Esophagus muscularis mucosa (tissue), 4 donors: ENCODE results near the gene PBRM1. TPM values are rescaled to one million over a fixed set of nuclear protein-coding genes. Genes with fewer than 3 reads are reported as not detected.

Experiments used
- DNase-seq: peaks from one replicate; pipeline ENCODE4 v3.0.0-alpha.2; 2017; ENCODE audit errors: extremely low spot score
- H3K27ac ChIP-seq, 4 donors: fragments of 200-600 bp; sonication (generic); replicated peaks in 1 of 4; 1 replicate in 3 of 4; 2 replicates in 1 of 4; pipeline ENCODE4 v1.5.1; 2016 to 2019; ENCODE audit warnings: mild to moderate bottlenecking in 1 of 4
- H3K27me3 ChIP-seq, 4 donors: fragments of 200-600 bp; sonication (generic); one replicate each; pipeline versions ENCODE4 v1.5.1 to v1.6.0; 2016 to 2019
- H3K36me3 ChIP-seq, 4 donors: fragments of 200-600 bp; sonication (generic); one replicate each; pipeline ENCODE4 v1.5.1; 2016 to 2019
- H3K4me1 ChIP-seq, 4 donors: fragments of 200-600 bp; sonication (generic); one replicate each; pipeline ENCODE4 v1.5.1; 2016 to 2019
- H3K4me3 ChIP-seq, 4 donors: fragments of 200-600 bp; sonication (generic); 1 replicate in 2 of 4; 2 replicates in 2 of 4; pipeline ENCODE4 v1.5.1; 2016 to 2019; ENCODE audit warnings: mild to moderate bottlenecking in 4 of 4, moderate library complexity in 1 of 4
- H3K9me3 ChIP-seq, 4 donors: fragments of 200-600 bp; sonication (generic); 1 replicate in 3 of 4; 2 replicates in 1 of 4; pipeline ENCODE4 v1.5.1; 2016 to 2019
- EP300 ChIP-seq: sonication (generic); formaldehyde crosslinking; IDR thresholded peaks from one replicate; pipeline ENCODE4 v1.6.1; 2017; ENCODE audit warnings: antibody characterized with exemption
- POLR2A ChIP-seq: fragments of 450-650 bp; IDR thresholded peaks from one replicate; pipeline ENCODE4 v1.6.1; 2017; ENCODE audit warnings: antibody characterized with exemption, moderate library complexity, mild to moderate bottlenecking, low read depth
- POLR2AphosphoS5 ChIP-seq, 2 donors: sonication (generic); formaldehyde crosslinking; IDR thresholded peaks; one replicate each; pipeline ENCODE4 v1.6.1; 2017; ENCODE audit warnings: antibody characterized with exemption in 2 of 2
- WGBS: methylation state at CpG from one replicate; pipeline ENCODE4 v1.1.5; 2018; 5-methylcytosine and 5-hydroxymethylcytosine counted together
- intact Hi-C: fragments of 100-400 bp; cut with DNase I; formaldehyde crosslinking; loops from one replicate; pipeline ENCODE4 v1.15.1; 2023
- total RNA-seq, 4 donors: library from RNA; depleted of rRNA; stranded (reverse); fragments of >200 nt; gene quantifications; one replicate each; pipeline versions ENCODE4 v1.1.0 to v1.2.1, GENCODE V29; 2016
- TF ChIP-seq, protein P1 (sequence below), 3 experiments: fragments of 200-600 bp in 2 of 3; fragments of 450-650 bp in 1 of 3; sonication (generic) in 2 of 3; IDR thresholded peaks; one replicate each; pipeline ENCODE4 v1.5.1; 2017 to 2019; ENCODE audit warnings: antibody characterized with exemption in 3 of 3, mild to moderate bottlenecking in 2 of 3, moderate library complexity in 1 of 3

Gene PBRM1
- total RNA-seq, 4 donors from 2014 or later = 79.4 to 99.3 (median 82.8) TPM

DNA sequence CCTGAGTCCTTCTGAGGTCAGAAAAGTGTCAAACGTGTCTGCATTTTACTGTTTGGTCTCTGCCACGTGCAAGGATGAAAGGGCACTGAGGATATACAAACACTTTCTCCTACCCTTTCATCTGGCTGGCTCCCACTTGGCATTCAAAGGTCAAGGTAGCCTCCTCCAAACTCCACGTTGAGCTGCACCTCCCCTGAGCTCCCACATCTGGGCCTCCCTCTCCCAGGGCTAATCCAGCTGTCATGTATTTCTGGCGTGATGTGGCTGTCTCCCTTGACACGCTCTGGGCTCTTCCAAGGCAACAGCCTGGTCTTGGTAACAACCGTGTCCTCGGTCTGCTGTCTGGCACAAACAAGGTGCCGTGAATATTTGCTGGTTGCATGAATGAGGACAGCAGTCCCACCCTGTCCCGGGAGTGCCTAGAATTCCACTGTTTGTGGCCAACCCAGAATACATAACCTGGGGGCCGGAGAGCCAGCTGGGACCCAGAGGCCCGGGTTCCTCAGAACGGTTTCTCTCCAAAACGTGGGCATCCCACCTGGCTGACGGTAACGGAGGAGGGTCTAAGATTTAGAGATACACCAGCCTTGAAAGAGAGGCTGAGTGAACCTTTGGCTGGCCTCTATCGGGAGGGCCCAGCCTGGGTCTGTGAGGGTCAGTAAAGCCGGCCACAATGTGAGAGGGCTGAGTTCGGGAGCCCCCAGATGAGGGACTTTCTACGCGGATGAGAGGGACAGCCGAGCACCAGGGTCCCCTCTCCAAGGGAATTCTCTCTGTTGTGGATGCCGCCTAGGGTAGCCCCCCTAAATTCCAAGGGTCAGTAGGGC is 19.1 kb upstream of the PBRM1 start:
- Histone ChIP-seq H3K4me3 (peak overlapping the region; percentile 69 to 98 (median 92)), H3K9me3 (peaks cover 0 to 3% (median 0%) of the 10 kb centered on the region in 4 donors), H3K4me1 (peaks cover 29 to 53% (median 50%) of the 10 kb centered on the region in 4 donors), H3K36me3 (peaks cover 8 to 27% (median 18%) of the 10 kb centered on the region in 4 donors), H3K27ac (peak overlapping the region; percentile 89 to 94 (median 94)), H3K27me3 (no peaks in the 10 kb centered on the region)
- 5% methylated on average over 11 of the region's 22 CpGs for WGBS
- intact Hi-C loops = no loop called here
- no peak for TF ChIP-seq POLR2AphosphoS5 (IDR thresholded peaks at IDR 0.05)
- no peak for TF ChIP-seq EP300
- TF ChIP-seq, protein P1, sequence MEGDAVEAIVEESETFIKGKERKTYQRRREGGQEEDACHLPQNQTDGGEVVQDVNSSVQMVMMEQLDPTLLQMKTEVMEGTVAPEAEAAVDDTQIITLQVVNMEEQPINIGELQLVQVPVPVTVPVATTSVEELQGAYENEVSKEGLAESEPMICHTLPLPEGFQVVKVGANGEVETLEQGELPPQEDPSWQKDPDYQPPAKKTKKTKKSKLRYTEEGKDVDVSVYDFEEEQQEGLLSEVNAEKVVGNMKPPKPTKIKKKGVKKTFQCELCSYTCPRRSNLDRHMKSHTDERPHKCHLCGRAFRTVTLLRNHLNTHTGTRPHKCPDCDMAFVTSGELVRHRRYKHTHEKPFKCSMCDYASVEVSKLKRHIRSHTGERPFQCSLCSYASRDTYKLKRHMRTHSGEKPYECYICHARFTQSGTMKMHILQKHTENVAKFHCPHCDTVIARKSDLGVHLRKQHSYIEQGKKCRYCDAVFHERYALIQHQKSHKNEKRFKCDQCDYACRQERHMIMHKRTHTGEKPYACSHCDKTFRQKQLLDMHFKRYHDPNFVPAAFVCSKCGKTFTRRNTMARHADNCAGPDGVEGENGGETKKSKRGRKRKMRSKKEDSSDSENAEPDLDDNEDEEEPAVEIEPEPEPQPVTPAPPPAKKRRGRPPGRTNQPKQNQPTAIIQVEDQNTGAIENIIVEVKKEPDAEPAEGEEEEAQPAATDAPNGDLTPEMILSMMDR (IDR thresholded peaks at IDR 0.05) = no peak
- TF ChIP-seq POLR2A = no peak
- DNase-seq = no peak

DNA sequence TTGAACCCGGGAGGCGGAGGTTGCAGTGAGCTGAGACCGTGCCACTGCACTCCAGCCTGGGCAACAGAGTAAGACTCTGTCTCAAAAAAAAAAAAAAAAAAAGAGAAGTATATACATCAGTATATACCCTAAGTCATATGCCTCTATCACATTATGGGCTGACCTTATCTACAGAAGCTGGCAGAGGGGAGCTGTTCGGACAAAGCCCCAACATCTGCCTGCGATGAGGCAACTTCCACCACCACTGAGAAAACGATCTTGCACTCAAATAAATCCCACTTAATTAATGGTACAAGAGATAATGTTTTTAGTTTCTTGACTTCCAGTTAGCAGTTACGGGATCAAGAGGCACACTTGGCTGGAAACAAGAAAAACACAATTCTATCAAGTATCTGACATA is 17.6 kb upstream of the PBRM1 start:
- TF ChIP-seq POLR2A (no peak), POLR2AphosphoS5 (IDR thresholded peaks at IDR 0.05) (no peak), EP300 (no peak)
- TF ChIP-seq, protein P1 (IDR thresholded peaks at IDR 0.05) = no peak
- no peak overlapping the region for H3K4me3 ChIP-seq
- intact Hi-C loops = no loop called here
- H3K27ac ChIP-seq = peak overlapping the region; percentile 89 to 94 (median 94)
- H3K4me1 ChIP-seq = peaks cover 29 to 53% (median 50%) of the 10 kb centered on the region in 4 donors
- WGBS = 92% methylated on average over 7 of the region's 7 CpGs
- no peak for DNase-seq
- H3K9me3 ChIP-seq = peaks cover 0 to 3% (median 0%) of the 10 kb centered on the region in 4 donors
- peaks cover 0 to 29% (median 17%) of the 10 kb centered on the region in 4 donors for H3K36me3 ChIP-seq
- no peaks in the 10 kb centered on the region for H3K27me3 ChIP-seq

DNA sequence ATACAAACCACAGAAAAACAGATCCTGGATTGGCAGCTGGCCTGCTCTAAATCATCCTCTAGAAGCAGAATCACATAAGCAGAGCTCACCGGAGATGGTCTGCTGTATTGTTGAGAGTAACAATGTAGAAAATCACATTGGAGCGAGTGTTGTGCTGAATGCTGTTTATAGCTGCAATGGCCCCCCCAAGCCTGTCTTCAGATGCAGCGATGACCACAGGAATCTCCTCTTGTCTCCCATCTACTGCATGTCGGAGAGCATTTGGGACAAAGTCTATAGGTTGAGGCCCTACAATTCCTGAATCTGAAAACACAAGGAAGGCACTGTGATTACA is 11.9 kb upstream of the PBRM1 start:
- WGBS = 91% methylated on average over 4 of the region's 4 CpGs
- Histone ChIP-seq H3K9me3 (no peaks in the 10 kb centered on the region), H3K27ac (no peak overlapping the region), H3K4me1 (peaks cover 0 to 8% (median 7%) of the 10 kb centered on the region in 4 donors), H3K4me3 (no peak overlapping the region), H3K36me3 (peaks cover 51 to 76% (median 66%) of the 10 kb centered on the region in 4 donors), H3K27me3 (no peaks in the 10 kb centered on the region)
- intact Hi-C loops = no loop called here
- DNase-seq = no peak
- TF ChIP-seq, protein P1 (IDR thresholded peaks at IDR 0.05) = no peak
- TF ChIP-seq POLR2A (no peak), POLR2AphosphoS5 (IDR thresholded peaks at IDR 0.05) (no peak), EP300 (no peak)

DNA sequence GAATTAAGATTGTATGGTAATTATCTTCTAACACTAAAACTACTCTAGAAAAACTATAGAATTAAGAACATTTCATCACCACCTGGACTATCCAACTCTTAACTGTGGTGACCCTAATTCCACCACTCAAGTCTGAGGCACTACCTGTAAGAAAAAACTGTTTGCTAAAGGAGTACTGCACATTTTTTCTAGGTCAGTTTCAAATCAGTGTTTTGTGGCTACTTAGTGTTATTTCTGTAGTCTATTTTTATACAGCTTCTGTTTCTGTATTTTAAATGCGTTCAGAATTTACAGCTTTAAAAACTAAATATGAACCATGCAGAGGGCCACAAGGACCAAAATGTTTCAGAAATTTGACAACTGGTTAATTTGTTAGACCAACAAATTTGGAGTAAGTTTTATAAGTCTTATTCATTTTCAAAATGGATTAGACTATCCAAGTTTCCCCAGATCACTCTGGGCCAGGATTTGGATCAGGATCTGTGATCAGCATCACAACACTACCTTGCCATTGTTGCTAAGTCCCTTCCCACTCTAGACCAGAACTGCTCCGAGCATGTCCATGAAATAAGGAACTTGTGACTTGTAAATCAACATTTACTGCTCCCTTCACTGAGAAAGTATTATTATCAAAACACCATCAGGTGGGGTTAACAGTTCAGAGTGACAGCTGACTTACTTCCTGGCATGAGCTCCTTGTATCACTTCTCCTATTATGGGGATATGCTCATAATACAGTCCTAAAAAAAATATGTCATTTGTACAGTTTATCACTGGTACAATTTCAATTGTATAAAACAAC is 11.3 kb upstream of the PBRM1 start:
- peaks cover 0 to 2% (median 2%) of the 10 kb centered on the region in 4 donors for H3K4me1 ChIP-seq
- 71% methylated on average over 2 of the region's 2 CpGs for WGBS
- no peak for DNase-seq
- TF ChIP-seq POLR2A (no peak), EP300 (no peak), POLR2AphosphoS5 (IDR thresholded peaks at IDR 0.05) (no peak)
- TF ChIP-seq, protein P1 (IDR thresholded peaks at IDR 0.05) = no peak
- intact Hi-C loops = no loop called here
- no peaks in the 10 kb centered on the region for H3K9me3 ChIP-seq
- H3K4me3 ChIP-seq = no peak overlapping the region
- no peak overlapping the region for H3K27ac ChIP-seq
- no peaks in the 10 kb centered on the region for H3K27me3 ChIP-seq
- peaks cover 55 to 81% (median 72%) of the 10 kb centered on the region in 4 donors for H3K36me3 ChIP-seq
